ENCODE measurements around the gene EYS. TPM values are rescaled to one million over a fixed set of nuclear protein-coding genes. Genes with fewer than 3 reads are reported as not detected.

The EYS gene
- total and polyA plus RNA-seq, 2 donors from 2014 or later = not detected

DNA sequence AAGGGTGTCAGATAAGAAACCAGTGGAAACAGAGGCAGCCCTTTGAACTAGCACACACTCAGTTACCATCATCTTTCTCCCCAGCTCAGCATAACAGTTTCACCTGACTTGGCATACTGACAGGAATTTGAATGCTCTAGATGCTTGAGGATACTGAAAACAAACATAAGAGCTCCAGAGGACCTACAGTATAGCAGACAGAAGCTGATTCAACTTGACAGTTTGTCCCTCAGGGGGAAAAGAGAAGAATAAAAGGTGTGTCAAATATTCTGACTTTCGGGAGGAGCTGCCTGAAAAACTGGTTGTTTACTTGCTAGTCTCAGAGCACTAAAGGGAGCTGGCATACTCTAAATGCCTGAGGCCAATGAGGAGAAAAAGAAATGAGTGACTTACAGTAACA is 35.1 kb downstream of the EYS start:
- Histone ChIP-seq H3K9me3 (ENCODE audit: control insufficient read depth in 2 of 3, insufficient read depth in 1 of 3, low read length in 3 of 3) (no peaks in the 10 kb centered on the region), H3K4me1 (ENCODE audit: control insufficient read depth in 2 of 3, insufficient read depth in 2 of 3, low read depth in 1 of 3, low read length in 3 of 3) (no peaks in the 10 kb centered on the region), H3K4me3 (ENCODE audit: low read length in 3 of 3) (no peak overlapping the region), H3K9ac (ENCODE audit: low read length in 3 of 3) (no peak overlapping the region), H3K36me3 (ENCODE audit: control insufficient read depth in 2 of 3, insufficient read depth in 3 of 3, low read length in 3 of 3) (no peaks in the 10 kb centered on the region), H3K27me3 (ENCODE audit: control insufficient read depth, insufficient read depth, low read length) (no peaks in the 10 kb centered on the region), H3K27ac (ENCODE audit: low read depth in 2 of 2, low read length in 2 of 2) (no peak overlapping the region)
- FAIRE-seq (no peak), DNase-seq (no peak)
- TF ChIP-seq, protein P1, sequence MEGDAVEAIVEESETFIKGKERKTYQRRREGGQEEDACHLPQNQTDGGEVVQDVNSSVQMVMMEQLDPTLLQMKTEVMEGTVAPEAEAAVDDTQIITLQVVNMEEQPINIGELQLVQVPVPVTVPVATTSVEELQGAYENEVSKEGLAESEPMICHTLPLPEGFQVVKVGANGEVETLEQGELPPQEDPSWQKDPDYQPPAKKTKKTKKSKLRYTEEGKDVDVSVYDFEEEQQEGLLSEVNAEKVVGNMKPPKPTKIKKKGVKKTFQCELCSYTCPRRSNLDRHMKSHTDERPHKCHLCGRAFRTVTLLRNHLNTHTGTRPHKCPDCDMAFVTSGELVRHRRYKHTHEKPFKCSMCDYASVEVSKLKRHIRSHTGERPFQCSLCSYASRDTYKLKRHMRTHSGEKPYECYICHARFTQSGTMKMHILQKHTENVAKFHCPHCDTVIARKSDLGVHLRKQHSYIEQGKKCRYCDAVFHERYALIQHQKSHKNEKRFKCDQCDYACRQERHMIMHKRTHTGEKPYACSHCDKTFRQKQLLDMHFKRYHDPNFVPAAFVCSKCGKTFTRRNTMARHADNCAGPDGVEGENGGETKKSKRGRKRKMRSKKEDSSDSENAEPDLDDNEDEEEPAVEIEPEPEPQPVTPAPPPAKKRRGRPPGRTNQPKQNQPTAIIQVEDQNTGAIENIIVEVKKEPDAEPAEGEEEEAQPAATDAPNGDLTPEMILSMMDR (IDR thresholded peaks at IDR 0.05; ENCODE audit: borderline replicate concordance, extremely low read depth, insufficient read depth) = no peak
- intact Hi-C loops (cut with DNase I) = no loop called here

DNA sequence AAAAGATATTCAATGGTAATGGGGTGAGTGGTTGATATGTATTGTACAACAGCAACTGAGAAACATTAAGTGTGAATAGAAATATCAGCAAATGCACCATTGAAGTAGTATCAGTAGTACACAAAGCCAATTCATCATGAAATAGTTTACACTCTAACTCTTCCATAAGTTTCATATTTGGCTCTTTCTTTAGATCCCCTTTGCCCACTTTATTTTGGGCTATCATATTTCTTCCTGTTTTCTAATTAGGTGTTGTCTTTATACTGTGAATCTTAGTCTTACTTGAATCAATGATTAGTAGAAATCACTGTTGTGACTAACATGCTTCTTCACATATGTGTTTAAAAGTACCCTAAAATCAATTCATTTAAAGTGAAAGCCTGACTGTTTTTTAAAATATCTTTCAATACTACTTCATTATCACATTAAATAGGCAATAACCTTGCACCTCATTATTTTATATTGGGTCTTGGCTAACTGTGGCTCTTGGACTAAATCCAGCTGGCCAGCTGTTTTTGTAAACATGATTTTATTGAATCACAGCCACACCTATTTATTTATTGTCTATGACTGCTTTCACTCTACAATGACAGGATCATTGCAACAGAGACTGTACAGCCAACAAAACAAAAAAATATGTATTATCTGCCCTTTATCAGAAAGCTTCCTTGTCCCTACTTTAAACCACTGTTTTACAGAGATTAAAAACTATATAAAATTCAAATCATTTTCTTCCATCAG is 38.9 kb downstream of the EYS start:
- FAIRE-seq (no peak), DNase-seq (no peak)
- Histone ChIP-seq H3K9me3 (ENCODE audit: control insufficient read depth in 2 of 3, insufficient read depth in 1 of 3, low read length in 3 of 3) (no peaks in the 10 kb centered on the region), H3K4me3 (ENCODE audit: low read length in 3 of 3) (no peak overlapping the region), H3K27me3 (ENCODE audit: control insufficient read depth, insufficient read depth, low read length) (no peaks in the 10 kb centered on the region), H3K27ac (ENCODE audit: low read depth in 2 of 2, low read length in 2 of 2) (no peak overlapping the region), H3K4me1 (ENCODE audit: control insufficient read depth in 2 of 3, insufficient read depth in 2 of 3, low read depth in 1 of 3, low read length in 3 of 3) (no peaks in the 10 kb centered on the region), H3K36me3 (ENCODE audit: control insufficient read depth in 2 of 3, insufficient read depth in 3 of 3, low read length in 3 of 3) (no peaks in the 10 kb centered on the region), H3K9ac (ENCODE audit: low read length in 3 of 3) (no peak overlapping the region)
- TF ChIP-seq, protein P1 (IDR thresholded peaks at IDR 0.05; ENCODE audit: borderline replicate concordance, extremely low read depth, insufficient read depth) = no peak
- intact Hi-C loops (cut with DNase I) = no loop called here

DNA sequence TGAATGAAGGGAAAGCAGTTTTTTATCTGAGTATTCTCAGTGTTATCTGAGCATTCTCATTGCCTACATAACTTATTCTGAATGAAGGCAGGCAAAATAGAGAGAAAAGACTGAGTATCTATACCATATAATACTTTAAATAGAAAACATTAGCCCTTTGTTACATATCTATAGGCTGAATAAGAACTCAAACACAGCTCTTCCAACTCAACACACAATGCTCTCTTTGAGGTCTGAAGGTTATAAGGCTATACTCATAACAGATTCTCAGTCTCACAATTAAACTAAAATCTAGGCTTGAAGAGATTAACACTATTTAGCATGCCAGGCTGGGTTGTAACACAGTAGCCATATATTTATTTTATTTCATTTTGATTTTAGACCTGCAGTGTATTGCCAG is 56.9 kb downstream of the EYS start:
- Histone ChIP-seq H3K36me3 (ENCODE audit: control insufficient read depth in 2 of 3, insufficient read depth in 3 of 3, low read length in 3 of 3) (no peaks in the 10 kb centered on the region), H3K4me3 (ENCODE audit: low read length in 3 of 3) (no peak overlapping the region), H3K4me1 (ENCODE audit: control insufficient read depth in 2 of 3, insufficient read depth in 2 of 3, low read depth in 1 of 3, low read length in 3 of 3) (no peaks in the 10 kb centered on the region), H3K9me3 (ENCODE audit: control insufficient read depth in 2 of 3, insufficient read depth in 1 of 3, low read length in 3 of 3) (no peaks in the 10 kb centered on the region), H3K27ac (ENCODE audit: low read depth in 2 of 2, low read length in 2 of 2) (no peak overlapping the region), H3K27me3 (ENCODE audit: control insufficient read depth, insufficient read depth, low read length) (no peaks in the 10 kb centered on the region), H3K9ac (ENCODE audit: low read length in 3 of 3) (no peak overlapping the region)
- intact Hi-C loops (cut with DNase I) = no loop called here
- TF ChIP-seq, protein P1 (IDR thresholded peaks at IDR 0.05; ENCODE audit: borderline replicate concordance, extremely low read depth, insufficient read depth) = no peak
- DNase-seq (no peak), FAIRE-seq (no peak)

DNA sequence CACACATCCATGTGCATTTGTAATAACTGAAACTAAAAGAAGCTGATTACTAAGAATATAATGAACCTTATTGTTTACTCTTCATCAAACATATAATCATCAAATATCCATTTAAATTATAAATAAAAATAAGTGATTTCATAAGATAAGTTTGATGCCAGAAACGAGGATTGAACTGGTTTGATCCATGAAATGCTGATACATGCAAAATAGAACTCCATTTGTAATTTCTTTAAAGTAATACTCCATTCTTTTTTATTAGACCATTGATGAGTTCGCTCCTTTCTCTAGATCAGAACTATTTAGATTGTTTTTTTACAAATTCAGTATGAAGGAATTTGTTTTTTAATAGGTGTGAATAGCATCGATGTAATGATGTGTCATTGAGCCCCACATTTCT is 57.6 kb downstream of the EYS start:
- no peak for FAIRE-seq

More for the DNA sequence above, 57.6 kb downstream of the EYS start:
- no peaks in the 10 kb centered on the region for H3K9me3 ChIP-seq (ENCODE audit: control insufficient read depth in 2 of 3, insufficient read depth in 1 of 3, low read length in 3 of 3)
- DNase-seq = no peak
- no peaks in the 10 kb centered on the region for H3K36me3 ChIP-seq (ENCODE audit: control insufficient read depth in 2 of 3, insufficient read depth in 3 of 3, low read length in 3 of 3)
- intact Hi-C loops (cut with DNase I) = no loop called here
- H3K4me3 ChIP-seq (ENCODE audit: low read length in 3 of 3) = no peak overlapping the region
- TF ChIP-seq, protein P1 (IDR thresholded peaks at IDR 0.05; ENCODE audit: borderline replicate concordance, extremely low read depth, insufficient read depth) = no peak
- H3K27me3 ChIP-seq (ENCODE audit: control insufficient read depth, insufficient read depth, low read length) = no peaks in the 10 kb centered on the region
- no peak overlapping the region for H3K9ac ChIP-seq (ENCODE audit: low read length in 3 of 3)
- no peak overlapping the region for H3K27ac ChIP-seq (ENCODE audit: low read depth in 2 of 2, low read length in 2 of 2)
- H3K4me1 ChIP-seq (ENCODE audit: control insufficient read depth in 2 of 3, insufficient read depth in 2 of 3, low read depth in 1 of 3, low read length in 3 of 3) = no peaks in the 10 kb centered on the region

Data from kidney (tissue), 14 donors.